Measurements from ENCODE around the gene WDR81.
A peak's percentile ranks its signal among the peaks of the same experiment; 100 is the strongest.
"Not testable (repeated sequence)": the region's sequence is repeated elsewhere in the genome, so short reads cannot be mapped to it uniquely, and the experiment has no call there.

Gene WDR81

GRCh38 chr17:1733759-1734158, 9.3 kb downstream of the WDR81 start:
- Mint-ChIP-seq H3K9me3 (no peaks in the 10 kb centered on the region), H3K36me3 (peaks cover 57% of the 10 kb centered on the region), H3K4me1 (peaks cover 53% of the 10 kb centered on the region), H3K4me3 (no peak overlapping the region), H3K27ac (peak overlapping the region; percentile 77), H3K27me3 (no peaks in the 10 kb centered on the region)
- ATAC-seq, result no peak

- H3K4me3 Mint-ChIP-seq, result no peak overlapping the region
- no peaks in the 10 kb centered on the region for H3K9me3 Mint-ChIP-seq
- H3K36me3 Mint-ChIP-seq, result peaks cover 44% of the 10 kb centered on the region
- no peak overlapping the region for H3K27ac Mint-ChIP-seq
- H3K27me3 Mint-ChIP-seq, result no peaks in the 10 kb centered on the region
- no peak for ATAC-seq
- peaks cover 39% of the 10 kb centered on the region for H3K4me1 Mint-ChIP-seq
These were observed 10.9 kb downstream of the WDR81 start for GRCh38 chr17:1735418-1735817.

GRCh38 chr17:1735834-1736347, 11.4 kb downstream of the WDR81 start:
- Mint-ChIP-seq H3K27ac (peak overlapping the region; percentile 70), H3K36me3 (peaks cover 44% of the 10 kb centered on the region), H3K9me3 (no peaks in the 10 kb centered on the region), H3K27me3 (no peaks in the 10 kb centered on the region), H3K4me3 (no peak overlapping the region), H3K4me1 (peaks cover 39% of the 10 kb centered on the region)
- no peak for ATAC-seq

- no peaks in the 10 kb centered on the region for H3K9me3 Mint-ChIP-seq
- H3K36me3 Mint-ChIP-seq, result peaks cover 44% of the 10 kb centered on the region
- H3K27ac Mint-ChIP-seq, result peak overlapping the region; percentile 70
These were observed 12.1 kb downstream of the WDR81 start for GRCh38 chr17:1736348-1737281.

GRCh38 chr17:1737531-1738291, 13.2 kb downstream of the WDR81 start:
- H3K9me3 Mint-ChIP-seq, result no peaks in the 10 kb centered on the region
- H3K36me3 Mint-ChIP-seq, result peaks cover 44% of the 10 kb centered on the region
- no peak overlapping the region for H3K27ac Mint-ChIP-seq
- peaks cover 31% of the 10 kb centered on the region for H3K4me1 Mint-ChIP-seq
- ATAC-seq, result no peak
- no peaks in the 10 kb centered on the region for H3K27me3 Mint-ChIP-seq
- no peak overlapping the region for H3K4me3 Mint-ChIP-seq

More at GRCh38 chr17:1736348-1737281, 12.1 kb downstream of the WDR81 start:
- peak; percentile 50 for ATAC-seq
- H3K4me3 Mint-ChIP-seq, result peak overlapping the region; percentile 46
- no peaks in the 10 kb centered on the region for H3K27me3 Mint-ChIP-seq
- peaks cover 39% of the 10 kb centered on the region for H3K4me1 Mint-ChIP-seq

- not testable (repeated sequence) for H3K27ac Mint-ChIP-seq, ATAC-seq, H3K27me3 Mint-ChIP-seq, H3K9me3 Mint-ChIP-seq, H3K4me1 Mint-ChIP-seq, H3K4me3 Mint-ChIP-seq
- H3K36me3 Mint-ChIP-seq, result peaks cover 19% of the 10 kb centered on the region
These were observed 17.4 kb downstream of the WDR81 start for GRCh38 chr17:1741899-1742298.

GRCh38 chr17:1742371-1743087, 18.0 kb downstream of the WDR81 start, which contains the start of gene SERPINF2:
SERPINF2 (plus strand) TSS chr17:1742871; CDS start chr17:1744996, 2,125 bp downstream.
- Mint-ChIP-seq H3K27ac (peak within 1 kb of the TSS; percentile 60), H3K27me3 (no peaks in the 10 kb centered on the region), H3K9me3 (no peaks in the 10 kb centered on the region), H3K4me1 (no peaks in the 10 kb centered on the region), H3K36me3 (peaks cover 12% of the 10 kb centered on the region), H3K4me3 (no peak within 1 kb of the TSS)
- peak; percentile 36 for ATAC-seq

GRCh38 chr17:1743088-1743439, 18.6 kb downstream of the WDR81 start:
- H3K27ac Mint-ChIP-seq, result no peak overlapping the region
- H3K9me3 Mint-ChIP-seq, result no peaks in the 10 kb centered on the region
- peaks cover 7% of the 10 kb centered on the region for H3K36me3 Mint-ChIP-seq
- ATAC-seq, result peak; percentile 39
- H3K27me3 Mint-ChIP-seq, result no peaks in the 10 kb centered on the region
- no peaks in the 10 kb centered on the region for H3K4me1 Mint-ChIP-seq
- no peak overlapping the region for H3K4me3 Mint-ChIP-seq

- ATAC-seq, result peak; percentile 27
- Mint-ChIP-seq H3K4me1 (no peaks in the 10 kb centered on the region), H3K9me3 (no peaks in the 10 kb centered on the region), H3K27me3 (no peaks in the 10 kb centered on the region), H3K36me3 (no peaks in the 10 kb centered on the region), H3K27ac (no peak overlapping the region), H3K4me3 (no peak overlapping the region)
These were observed 20.3 kb downstream of the WDR81 start for GRCh38 chr17:1744551-1745512.

- Mint-ChIP-seq H3K36me3 (no peaks in the 10 kb centered on the region), H3K27ac (no peak overlapping the region), H3K4me1 (no peaks in the 10 kb centered on the region), H3K9me3 (no peaks in the 10 kb centered on the region), H3K4me3 (no peak overlapping the region), H3K27me3 (no peaks in the 10 kb centered on the region)
- no peak for ATAC-seq
These were observed 21.1 kb downstream of the WDR81 start for GRCh38 chr17:1745513-1746020.

GRCh38 chr17:1746975-1747543, 22.6 kb downstream of the WDR81 start:
- Mint-ChIP-seq H3K4me3 (no peak overlapping the region), H3K9me3 (no peaks in the 10 kb centered on the region), H3K36me3 (no peaks in the 10 kb centered on the region), H3K27ac (no peak overlapping the region), H3K4me1 (peaks cover 1% of the 10 kb centered on the region), H3K27me3 (no peaks in the 10 kb centered on the region)
- no peak for ATAC-seq

GRCh38 chr17:1750628-1751027, 26.1 kb downstream of the WDR81 start:
- Mint-ChIP-seq H3K4me3 (no peak overlapping the region), H3K4me1 (peaks cover 10% of the 10 kb centered on the region), H3K9me3 (no peaks in the 10 kb centered on the region), H3K36me3 (no peaks in the 10 kb centered on the region), H3K27me3 (no peaks in the 10 kb centered on the region), H3K27ac (no peak overlapping the region)
- ATAC-seq, result no peak

GRCh38 chr17:1752425-1753262, 28.1 kb downstream of the WDR81 start:
- peak overlapping the region; percentile 79 for H3K27ac Mint-ChIP-seq
- H3K36me3 Mint-ChIP-seq, result no peaks in the 10 kb centered on the region
- ATAC-seq, result peak; percentile 74
- H3K4me3 Mint-ChIP-seq, result peak overlapping the region; percentile 63
- peaks cover 10% of the 10 kb centered on the region for H3K4me1 Mint-ChIP-seq
- no peaks in the 10 kb centered on the region for H3K27me3 Mint-ChIP-seq
- H3K9me3 Mint-ChIP-seq, result no peaks in the 10 kb centered on the region
